PFSK-1 (cell line): Measurements from ENCODE around the gene GPR161.

Experiments
- FOXP2 ChIP-seq: optimal IDR thresholded peaks from 2 replicates; pipeline ENCODE3; 2011; ENCODE audit warnings: borderline replicate concordance, control low read depth, inconsistent platforms; ENCODE audit not compliant: insufficient read depth; ENCODE audit errors: extremely low read length, extremely low read depth
- POLR2AphosphoS5 ChIP-seq: IDR thresholded peaks from 2 replicates; pipeline ENCODE4 v1.6.1; 2012; ENCODE audit warnings: low read depth, mild to moderate bottlenecking, control low read depth, low read length, moderate library complexity
- SIN3A ChIP-seq: IDR thresholded peaks from 2 replicates; pipeline ENCODE4 v1.6.1; 2012; ENCODE audit warnings: mild to moderate bottlenecking, low read length, moderate library complexity, borderline replicate concordance; ENCODE audit not compliant: insufficient read depth
- TAF1 ChIP-seq: IDR thresholded peaks from 2 replicates; pipeline ENCODE4 v1.6.1; 2012; ENCODE audit warnings: low read length, control low read depth, borderline replicate concordance; ENCODE audit not compliant: insufficient read depth
- TF ChIP-seq, protein P1 (sequence below), 2 experiments: IDR thresholded peaks; 2 replicates each; pipeline versions ENCODE4 v1.6.1 to v1.8.0; 2011 to 2012; ENCODE audit warnings: low read depth in 2 of 2, low read length in 2 of 2, control low read depth in 1 of 2, inconsistent platforms in 1 of 2, mild to moderate bottlenecking in 1 of 2, moderate library complexity in 1 of 2; ENCODE audit not compliant: insufficient read depth in 1 of 2

The GPR161 gene

DNA sequence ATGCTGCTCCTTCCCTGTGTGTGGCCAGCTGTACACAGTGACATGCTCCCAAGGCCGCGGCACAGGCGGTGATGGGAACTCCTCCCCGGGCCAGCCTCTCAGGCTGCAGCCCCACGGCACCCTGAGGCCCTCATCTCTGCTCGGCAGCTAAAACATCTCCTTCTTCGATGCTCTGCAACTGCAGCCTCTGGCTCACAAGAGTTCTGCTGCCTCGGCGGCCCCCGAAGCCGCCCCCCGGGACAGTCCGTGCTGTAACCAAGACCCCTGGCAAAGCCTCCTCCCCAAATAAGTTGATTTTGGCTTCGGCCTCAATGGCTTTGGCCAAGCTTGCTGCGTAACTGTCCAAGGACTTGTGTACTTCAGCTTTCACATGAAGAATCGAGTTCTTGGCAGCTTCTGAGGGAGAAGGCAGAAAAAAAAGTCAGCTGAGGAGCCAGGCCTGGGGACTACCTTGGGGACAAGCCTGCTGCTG, 51.3 kb downstream of the GPR161 start:
- TF ChIP-seq, protein P1, sequence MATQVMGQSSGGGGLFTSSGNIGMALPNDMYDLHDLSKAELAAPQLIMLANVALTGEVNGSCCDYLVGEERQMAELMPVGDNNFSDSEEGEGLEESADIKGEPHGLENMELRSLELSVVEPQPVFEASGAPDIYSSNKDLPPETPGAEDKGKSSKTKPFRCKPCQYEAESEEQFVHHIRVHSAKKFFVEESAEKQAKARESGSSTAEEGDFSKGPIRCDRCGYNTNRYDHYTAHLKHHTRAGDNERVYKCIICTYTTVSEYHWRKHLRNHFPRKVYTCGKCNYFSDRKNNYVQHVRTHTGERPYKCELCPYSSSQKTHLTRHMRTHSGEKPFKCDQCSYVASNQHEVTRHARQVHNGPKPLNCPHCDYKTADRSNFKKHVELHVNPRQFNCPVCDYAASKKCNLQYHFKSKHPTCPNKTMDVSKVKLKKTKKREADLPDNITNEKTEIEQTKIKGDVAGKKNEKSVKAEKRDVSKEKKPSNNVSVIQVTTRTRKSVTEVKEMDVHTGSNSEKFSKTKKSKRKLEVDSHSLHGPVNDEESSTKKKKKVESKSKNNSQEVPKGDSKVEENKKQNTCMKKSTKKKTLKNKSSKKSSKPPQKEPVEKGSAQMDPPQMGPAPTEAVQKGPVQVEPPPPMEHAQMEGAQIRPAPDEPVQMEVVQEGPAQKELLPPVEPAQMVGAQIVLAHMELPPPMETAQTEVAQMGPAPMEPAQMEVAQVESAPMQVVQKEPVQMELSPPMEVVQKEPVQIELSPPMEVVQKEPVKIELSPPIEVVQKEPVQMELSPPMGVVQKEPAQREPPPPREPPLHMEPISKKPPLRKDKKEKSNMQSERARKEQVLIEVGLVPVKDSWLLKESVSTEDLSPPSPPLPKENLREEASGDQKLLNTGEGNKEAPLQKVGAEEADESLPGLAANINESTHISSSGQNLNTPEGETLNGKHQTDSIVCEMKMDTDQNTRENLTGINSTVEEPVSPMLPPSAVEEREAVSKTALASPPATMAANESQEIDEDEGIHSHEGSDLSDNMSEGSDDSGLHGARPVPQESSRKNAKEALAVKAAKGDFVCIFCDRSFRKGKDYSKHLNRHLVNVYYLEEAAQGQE (IDR thresholded peaks at IDR 0.05; ENCODE audit: insufficient read depth in 1 of 2, low read depth in 2 of 2, low read length in 2 of 2), result no peak
- TF ChIP-seq SIN3A (no peak), POLR2AphosphoS5 (no peak), FOXP2 (no peak), TAF1 (no peak)

DNA sequence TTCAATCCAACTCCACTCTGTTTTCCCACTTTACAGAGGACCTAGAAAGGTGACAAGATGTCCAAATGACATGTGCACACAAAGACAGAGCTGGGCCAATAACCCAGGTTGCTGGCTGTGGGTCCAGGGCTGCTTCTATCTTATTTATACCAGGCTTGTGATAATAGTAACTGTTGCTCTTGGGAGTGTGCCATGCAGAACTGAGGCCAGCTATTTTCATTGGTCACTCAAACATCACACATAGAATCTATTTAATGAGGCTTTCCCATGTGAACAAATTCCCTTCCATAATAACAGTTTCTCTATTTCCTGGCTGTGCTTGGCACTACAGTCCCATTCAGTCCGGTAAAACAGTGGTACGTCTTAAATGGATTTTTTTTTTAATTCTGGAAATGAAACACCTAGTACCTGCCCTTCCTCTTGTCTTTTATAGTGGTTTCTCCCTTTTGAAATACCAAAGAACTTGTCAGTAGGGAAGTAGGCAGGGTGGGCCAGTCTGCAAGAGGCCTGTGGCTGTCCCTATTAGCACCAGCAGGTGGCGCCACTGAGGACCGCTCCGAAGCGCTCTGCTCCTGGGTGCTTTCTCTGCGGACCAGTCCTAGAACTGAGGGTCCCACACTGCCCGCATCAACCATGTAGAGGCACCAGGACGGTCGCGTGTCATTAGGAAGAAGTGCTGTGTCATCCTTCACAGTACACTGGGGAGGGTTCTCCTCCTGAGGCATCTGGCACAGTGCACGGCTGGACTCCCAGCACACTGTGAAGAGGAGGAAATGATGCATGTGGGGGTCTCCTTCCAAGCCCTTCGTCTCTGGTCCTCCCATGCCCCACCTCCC, 52.1 kb downstream of the GPR161 start:
- TF ChIP-seq TAF1 (no peak), SIN3A (no peak), POLR2AphosphoS5 (no peak), FOXP2 (no peak)
- TF ChIP-seq, protein P1 (IDR thresholded peaks at IDR 0.05; ENCODE audit: insufficient read depth in 1 of 2, low read depth in 2 of 2, low read length in 2 of 2), result no peak

DNA sequence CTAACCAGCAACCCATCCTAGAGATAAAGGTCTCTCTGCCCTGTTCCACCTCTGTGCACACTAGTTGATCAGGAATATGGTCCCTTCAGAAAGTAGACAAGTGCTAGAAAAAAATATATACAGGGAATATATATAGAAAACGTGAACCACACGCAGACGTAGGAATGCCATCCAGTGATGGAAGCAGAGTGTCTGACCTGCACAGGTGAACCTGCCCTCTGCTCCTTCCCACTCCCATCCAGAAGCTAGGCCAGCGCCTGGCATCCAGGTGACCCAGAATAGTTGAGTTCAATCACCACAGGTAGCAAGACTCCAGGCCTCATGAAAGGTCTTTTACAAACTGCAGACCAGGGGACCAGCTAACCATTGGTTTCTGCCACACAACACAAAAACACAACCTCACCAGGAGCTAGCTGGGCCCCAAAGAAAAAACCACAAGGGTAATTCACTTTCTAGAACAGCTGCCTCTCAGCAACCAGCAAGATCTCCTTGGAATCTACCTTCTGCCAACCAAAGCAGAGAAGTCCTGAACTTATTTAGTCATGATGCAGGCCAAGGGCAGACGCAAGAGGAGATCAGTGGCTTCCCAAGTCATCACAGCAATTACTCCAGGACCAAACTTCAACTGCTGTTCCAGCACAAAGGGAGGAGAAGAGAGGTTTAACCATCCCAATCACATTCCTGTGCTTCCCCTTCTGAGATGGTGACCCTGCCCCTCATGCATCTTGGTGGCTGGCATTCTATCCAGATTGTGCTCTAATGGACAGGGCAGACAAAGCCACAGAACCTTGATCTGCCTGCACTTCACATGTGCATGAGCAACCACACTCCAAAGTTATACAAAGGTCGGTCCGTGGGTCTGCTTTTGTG, 53.0 kb downstream of the GPR161 start:
- TF ChIP-seq, protein P1 (IDR thresholded peaks at IDR 0.05; ENCODE audit: insufficient read depth in 1 of 2, low read depth in 2 of 2, low read length in 2 of 2), result no peak
- TF ChIP-seq SIN3A (no peak), TAF1 (no peak), FOXP2 (no peak), POLR2AphosphoS5 (no peak)

DNA sequence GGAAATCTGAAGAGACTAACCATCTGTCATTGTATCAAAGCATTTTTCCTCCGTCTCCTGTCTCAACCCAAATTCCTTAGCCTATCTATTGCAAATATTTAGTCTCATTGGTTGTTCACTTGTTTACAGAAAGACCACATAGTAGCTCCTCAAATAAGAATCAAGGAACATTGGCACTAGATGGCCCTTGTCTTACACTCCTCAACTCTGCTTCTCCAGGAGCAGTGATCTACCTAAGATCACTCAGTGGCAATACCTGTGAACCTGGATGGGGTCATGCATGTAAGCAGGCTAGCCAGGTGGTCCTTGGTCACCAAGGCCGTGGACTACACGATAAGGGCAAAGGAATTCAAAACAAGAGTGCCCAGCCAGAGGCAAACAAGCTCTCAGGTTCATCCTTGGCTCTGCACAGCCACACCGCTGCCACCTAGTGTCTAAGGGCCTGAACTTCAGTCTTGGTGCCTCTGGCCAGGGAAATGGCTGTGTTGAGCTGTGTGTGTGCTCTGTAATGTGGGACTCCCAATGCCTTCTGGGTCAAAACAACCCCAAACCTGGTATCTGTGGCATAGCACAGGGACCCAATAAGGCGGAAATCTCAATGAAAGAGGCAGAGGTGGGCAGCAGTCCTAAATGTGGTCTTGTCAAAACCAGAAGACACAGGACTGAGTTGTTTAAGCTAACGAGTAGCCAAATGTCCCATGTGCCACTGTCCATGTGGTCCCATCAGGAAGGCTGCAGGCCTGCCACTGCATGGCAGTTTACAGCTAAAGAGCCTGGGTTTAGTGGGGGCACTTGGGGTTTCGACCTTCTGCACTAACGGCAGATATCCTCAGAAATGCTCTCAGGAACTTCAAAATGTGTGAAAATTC, 54.5 kb downstream of the GPR161 start:
- TF ChIP-seq FOXP2, result no peak
- TF ChIP-seq, protein P1 (IDR thresholded peaks at IDR 0.05; ENCODE audit: insufficient read depth in 1 of 2, low read depth in 2 of 2, low read length in 2 of 2), result no peak
- TF ChIP-seq TAF1, result no peak
- TF ChIP-seq SIN3A, result no peak
- no peak for TF ChIP-seq POLR2AphosphoS5
